GM15510 (cell line): Measurements from ENCODE around the gene SAP25.

Experiments used
- POLR2A ChIP-seq: IDR thresholded peaks from 3 replicates; pipeline ENCODE4 v1.6.1; 2011; ENCODE audit warnings: borderline replicate concordance; ENCODE audit not compliant: insufficient read length; ENCODE audit errors: extremely low read depth

SAP25 gene

DNA sequence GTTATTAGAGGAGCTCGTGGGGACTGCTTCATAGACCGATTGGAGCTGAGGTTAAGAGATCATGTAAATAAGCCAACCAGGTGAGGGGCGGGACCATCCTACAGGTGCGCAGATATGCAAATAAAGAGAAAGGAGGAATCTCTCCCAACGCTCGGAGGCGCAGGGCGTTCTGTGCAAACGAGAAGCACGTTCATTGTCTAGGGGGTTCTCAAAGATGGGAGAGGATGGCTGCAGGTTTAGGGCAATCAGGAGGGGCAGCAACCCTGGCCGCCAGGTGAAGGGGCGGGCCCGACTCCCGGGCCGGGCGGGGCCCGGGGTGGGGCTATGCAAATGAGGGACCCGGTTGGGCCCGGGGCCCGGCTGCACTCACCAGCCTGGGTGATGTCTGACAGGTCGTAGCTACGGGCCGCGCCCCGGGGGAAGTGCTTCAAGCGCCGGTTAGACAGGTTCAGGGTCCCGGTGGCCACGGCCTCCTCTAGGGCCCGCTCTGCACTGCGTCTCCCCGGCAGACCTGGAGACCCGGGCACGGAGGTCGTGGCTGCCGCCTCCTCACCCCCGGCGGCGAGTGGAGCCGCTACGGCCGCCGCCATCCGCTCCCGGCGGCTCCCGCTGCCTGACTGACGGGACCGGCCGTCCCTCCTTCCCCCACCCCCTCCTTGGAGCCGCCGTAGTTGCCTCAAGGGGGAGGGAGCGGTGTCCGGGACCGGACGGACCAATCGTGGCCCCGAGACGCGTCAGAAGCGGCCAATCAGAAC, 12.0 kb upstream of the SAP25 start, which contains the start of gene LRCH4:
Gene LRCH4 (minus strand): TSS at position 619 of the 755 bp plus-strand sequence. CDS start 29 bp downstream, at position 590.
- peak; percentile 97 for TF ChIP-seq POLR2A

DNA sequence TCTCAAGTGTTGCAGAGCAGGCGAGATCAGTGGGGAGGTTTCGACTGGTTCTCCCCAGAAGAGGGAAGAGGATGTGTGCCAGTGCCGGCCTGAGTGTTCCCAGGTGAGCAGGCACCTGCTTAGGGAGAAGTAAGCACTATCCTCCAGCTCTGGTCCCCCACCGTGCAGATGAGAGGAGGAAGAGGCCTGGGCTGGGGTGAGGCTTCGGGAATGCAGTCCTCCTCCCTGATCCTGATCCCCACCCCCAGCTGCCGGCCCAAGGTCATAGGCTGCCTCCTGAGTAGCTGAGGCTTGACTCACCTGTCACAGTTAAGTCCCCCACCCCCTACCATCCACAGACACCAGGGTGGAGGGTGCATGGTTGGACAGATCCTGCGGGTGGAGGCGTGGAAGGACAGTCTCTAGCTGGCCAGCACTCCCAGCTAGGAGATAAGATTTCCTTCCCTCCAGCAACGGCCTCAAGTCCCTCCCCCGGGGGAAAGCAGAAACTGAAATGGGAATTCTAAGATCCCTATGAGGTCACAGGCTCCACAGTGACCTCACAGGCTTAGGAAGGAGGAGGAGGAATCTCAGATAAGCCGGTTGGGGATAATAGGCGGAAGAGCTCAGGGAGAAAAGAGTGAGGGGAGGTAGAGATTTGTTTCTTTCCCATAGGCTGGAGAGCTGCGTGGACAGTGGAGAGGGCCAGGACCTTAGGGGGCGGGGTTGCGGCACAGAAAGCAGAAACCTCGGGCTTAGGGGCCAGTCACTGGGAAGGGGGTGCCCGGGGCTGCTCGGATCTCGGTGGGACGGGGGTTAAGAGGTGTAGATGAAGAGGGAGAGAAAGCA, 11.2 kb upstream of the SAP25 start:
- no peak for TF ChIP-seq POLR2A

DNA sequence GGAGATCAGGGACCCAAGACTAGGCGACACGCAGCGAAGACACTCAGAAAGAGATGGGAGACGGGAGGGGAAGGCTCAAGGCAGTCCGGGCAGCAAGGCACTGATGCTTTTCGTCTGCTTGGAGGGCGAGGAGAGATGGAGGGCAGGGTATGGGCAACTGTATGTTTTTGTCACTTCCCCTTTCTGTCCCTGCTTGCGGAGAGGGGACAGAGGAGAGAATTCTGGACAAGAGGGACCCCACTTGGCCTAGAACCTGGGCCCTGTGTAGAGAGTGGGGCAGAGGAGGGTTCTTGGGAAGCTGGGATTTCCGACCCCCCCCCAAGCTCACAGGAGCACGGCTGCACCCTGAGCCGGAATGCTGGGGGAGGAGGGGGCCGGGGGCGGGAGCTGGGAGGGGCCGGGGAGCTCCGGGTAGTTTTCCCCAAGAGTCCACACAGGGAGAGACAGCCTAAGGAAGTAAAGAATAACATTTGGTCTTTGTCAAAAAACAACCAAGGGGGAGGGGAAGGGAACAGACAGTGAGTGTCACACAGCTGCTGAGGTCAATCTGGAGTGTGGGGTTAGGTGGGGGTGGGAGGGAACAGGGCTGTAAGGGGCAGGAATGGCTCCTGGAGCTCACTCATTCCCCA, 10.5 kb upstream of the SAP25 start:
- TF ChIP-seq POLR2A, result peak; percentile 21

DNA sequence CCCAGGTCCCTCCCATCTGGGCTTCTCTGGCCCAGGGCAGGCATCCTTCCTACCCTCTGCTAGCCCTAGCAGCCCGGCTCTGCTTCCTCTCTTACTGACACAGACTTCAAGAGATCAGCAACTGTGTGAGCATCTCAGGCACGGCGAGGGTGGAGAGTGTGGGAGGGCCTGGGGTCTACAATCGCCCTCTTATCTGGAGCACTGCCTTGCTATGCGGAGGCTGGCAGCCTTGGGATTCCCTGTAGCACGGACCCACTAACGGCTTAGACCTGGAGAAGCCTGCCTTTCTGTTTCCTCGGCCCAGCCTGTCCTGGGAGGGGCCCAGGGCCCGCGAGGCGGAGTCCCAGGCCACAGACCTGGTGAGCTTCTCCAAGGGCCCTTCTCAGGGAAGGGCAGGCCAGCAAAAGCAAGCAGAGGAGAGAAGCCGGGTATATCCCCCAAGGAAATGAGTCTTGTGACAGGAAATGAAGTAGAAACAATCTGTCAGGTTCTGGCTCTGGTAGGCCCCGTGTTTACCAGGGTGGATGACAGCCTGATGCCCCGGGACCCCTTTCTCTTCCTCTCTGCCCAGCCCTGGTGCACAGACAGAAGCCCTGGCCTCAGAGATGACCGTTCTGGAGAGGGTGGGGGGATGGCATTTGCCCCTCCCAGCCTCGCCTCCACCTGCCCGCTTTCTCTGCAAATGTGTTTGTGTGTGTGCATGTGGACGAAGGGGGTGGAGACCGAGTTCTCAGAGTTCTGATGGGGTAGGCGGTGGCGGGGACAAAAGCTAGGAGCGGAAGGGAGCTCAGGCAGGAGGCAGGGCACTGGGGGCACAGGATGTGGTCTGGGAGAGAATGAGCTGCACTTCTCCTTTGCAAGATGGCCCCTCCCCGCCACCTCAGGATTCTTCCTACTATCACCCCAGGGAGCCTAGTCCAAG, 9.7 kb upstream of the SAP25 start:
- no peak for TF ChIP-seq POLR2A

DNA sequence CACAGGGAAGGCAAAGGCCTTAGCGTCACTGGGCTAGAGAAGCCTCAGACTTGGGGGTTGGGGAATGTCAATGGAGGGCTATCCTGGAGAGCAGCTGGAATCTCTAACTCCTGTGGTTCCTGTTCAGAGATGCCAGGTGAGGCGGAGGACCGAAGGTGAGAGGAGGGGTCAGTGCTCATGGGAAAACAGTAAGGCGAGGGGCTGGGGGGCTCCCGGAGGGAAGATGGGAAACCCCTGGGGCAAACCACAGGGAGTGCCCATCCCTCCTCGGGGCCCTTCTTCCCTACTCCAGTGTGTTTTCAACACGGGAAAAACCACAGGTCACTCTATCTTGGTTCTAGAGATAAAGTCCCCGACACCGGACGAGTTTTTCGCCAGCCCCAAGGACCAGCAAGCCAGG, 8.9 kb upstream of the SAP25 start:
- no peak for TF ChIP-seq POLR2A

DNA sequence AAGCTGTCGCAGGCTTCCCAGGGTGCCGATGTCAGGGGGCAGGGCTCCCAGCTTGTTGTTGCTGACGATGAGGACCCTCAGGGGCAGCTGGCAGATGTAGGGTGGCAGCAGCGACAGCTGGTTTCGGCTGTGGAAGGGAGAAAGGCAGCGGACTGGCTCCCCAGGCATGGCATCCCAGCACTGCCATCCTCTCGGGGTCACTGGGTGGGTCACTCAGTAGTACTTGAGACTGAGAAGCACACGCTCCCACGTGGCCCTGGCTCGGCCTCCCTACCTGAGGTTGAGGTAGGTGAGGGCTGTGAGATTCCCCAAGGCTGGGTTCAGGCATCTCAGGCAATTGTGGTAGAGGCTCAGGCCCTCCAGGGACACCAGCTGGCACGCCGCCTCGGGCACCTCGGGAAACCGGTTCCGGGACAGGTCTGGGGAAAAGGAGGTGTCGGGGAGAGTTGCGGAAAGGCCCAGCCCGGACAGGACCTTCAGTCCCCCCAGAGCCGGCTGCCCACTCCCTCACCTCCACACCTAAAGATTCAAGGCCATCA, 8.4 kb upstream of the SAP25 start:
- TF ChIP-seq POLR2A, result no peak

DNA sequence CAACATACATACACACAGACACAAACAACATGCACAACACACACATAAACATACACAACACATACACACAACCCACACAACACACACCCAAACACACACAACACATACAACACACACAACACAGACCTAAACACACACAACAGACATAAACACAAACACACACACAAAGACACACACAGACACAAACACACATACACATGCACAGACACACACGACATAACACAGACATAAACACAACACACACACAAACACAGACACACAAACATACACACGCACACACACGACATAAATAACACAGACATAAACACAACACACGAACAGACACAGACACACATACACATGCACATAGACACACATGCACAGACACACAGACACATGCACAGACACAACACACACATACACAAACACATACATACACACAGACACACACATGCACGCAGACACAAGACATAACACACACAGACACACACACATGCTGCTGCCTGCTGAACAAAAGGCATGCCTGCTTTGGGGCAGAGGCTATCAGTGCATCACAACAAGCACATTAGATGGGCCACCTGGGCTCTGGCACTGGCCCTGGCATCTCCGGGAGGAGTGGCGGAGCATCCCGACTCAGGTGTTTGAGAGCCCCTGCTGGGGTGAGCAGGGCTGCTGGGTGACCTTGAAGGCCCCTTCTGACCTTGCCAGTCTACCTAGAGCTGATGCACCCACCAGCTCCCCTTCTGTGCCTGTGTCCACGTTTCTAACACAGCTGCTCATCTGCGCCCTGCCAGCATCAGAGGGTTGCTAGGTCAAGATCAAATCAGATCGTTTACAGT, 7.0 kb upstream of the SAP25 start:
- no peak for TF ChIP-seq POLR2A

DNA sequence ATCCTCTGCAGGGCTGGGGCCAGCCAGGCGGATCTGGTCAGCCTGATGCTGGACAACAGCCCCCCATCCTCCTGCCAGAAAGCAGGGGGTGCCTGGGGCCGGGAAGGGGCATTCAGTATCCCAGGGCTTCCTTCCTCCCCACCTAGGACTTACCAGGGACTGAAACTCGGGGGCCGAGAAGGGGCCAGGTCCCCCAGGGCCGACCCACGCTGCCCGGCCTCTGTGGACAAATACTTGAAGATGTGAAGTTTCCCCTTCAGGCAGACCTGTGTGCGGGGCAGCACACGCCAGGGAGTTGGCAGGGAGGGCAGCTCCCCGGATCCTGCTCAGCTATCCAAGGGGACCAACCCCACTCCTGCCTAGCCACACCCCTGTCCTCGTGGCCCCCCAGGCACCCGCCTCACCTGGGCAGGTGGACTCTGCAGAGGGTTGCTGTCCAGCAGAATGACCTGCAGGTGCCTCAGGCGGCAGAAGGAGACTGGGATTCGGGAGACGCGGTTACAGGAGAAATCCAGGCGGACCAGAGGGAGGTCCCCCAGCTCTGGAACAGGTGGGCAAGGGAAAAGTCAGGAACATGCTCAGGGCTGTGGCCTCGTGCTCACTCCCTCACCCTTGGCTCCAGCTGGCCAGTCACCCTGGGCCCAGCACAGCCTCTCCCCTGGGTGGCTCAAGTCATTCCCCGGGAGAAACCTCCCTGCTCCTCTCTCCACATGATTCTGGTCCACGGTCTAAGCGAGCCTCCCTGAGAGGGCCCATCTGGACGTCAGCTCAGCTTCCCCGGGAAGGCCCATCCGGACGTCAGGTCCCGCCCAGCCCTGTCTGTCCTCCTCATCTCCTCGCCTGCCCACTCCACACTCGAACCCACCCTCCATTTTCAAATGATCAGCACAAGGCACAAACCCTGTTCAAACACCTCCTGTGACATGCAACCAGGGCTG, 4.8 kb upstream of the SAP25 start:
- TF ChIP-seq POLR2A, result no peak

DNA sequence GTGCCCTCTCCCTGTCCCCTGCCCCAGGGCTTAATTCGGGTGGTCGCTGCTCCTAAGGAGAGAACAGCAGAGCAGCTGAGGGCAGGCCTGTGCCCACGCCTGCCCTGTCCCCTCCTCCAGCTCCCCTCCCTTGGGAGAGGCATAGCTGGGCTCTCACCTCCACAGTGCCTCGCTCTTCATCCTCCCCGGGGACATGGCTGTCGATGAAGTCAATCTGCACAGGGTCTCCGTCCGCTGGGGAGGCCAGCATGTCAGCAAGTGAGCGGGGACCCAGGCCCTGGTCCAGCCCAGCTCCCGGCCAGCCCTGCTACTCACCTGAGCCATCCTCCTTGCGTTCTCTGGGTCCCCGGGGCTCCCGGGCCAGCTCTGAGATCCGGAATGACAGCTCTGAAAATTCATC, 3.8 kb upstream of the SAP25 start:
- TF ChIP-seq POLR2A, result no peak

DNA sequence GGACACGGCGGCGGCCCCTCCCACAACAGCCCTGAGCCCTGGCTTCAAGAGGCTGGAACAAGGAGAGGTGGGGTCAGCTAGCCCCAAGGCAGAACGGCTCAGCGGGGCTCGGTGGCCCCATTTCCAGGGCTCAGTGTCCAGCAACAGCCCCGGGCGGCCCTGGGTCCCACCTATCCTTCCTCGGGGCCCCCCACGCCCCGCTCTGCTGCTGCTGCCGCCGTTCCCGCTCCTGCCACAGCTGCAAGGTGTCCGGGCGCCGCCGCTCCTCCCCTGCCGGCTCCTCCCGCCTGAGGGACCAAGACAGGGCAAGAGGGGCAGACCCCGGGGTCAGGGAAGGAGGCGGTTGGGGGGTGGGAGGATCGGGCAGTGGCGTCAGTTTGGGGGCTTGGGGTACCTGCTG, 3.4 kb upstream of the SAP25 start:
- no peak for TF ChIP-seq POLR2A

DNA sequence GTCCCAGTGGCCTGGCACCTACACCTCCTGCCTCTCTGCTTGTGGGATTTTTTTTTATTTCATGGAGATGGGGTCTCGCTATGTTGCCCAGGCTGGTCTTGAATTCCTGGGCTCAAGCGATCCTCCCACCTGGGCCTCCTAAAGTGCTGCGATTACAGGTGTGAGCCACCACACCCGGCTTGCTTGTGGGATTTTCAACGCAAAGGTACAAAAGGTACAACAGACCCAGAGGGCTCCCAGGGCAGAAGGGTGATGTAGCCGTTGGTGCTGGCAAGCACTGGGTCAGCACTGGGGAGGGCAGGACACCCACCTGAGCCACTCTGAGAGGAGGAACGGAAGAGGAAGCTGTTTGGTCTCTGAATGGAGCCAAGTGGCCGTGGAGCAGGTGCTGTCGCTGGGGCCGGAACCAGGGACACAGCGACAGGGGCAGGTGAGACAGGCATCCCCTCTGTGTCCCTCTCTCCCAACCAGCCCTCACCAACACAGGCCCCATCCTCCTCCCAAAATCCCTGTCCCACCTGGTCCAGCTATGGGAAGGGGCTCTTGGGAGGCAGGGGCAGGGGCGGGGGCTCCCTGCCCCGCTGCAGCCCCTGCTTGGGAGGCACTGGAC, 2.8 kb upstream of the SAP25 start:
- TF ChIP-seq POLR2A, result no peak
